RWPE2 (cell line): ENCODE measurements around the gene SUMF2.
"Not testable (repeated sequence)": the region's sequence is repeated elsewhere in the genome, so short reads cannot be mapped to it uniquely, and the experiment has no call there.

ENCODE experiments used
- ATAC-seq: fragments of 200-7000 bp; cut with Tn5 transposase; 3 replicates; pipeline ENCODE4 v1.9.1; 2021; ENCODE audit warnings: low read depth
- DNase-seq: peaks from one replicate; pipeline ENCODE4 v3.0.0-alpha.2; 2020; ENCODE audit warnings: low spot score
- H3K27ac ChIP-seq: fragments of 450-650 bp; 2 replicates; pipeline ENCODE4 v1.5.1; 2017; ENCODE audit warnings: mild to moderate bottlenecking; ENCODE audit not compliant: poor library complexity, severe bottlenecking
- H3K27me3 ChIP-seq: fragments of 250-450 bp; sonication (Bioruptor Pico); 2 replicates; pipeline ENCODE4 v1.5.1; 2021; ENCODE audit warnings: mild to moderate bottlenecking, moderate library complexity; ENCODE audit not compliant: insufficient read depth, poor library complexity, severe bottlenecking
- H3K36me3 ChIP-seq: fragments of 250-450 bp; sonication (Bioruptor Pico); 2 replicates; pipeline ENCODE4 v1.5.1; 2020; ENCODE audit warnings: low read depth, mild to moderate bottlenecking, moderate library complexity
- H3K4me1 ChIP-seq: fragments of 250-450 bp; sonication (Bioruptor Pico); 2 replicates; pipeline ENCODE4 v1.5.1; 2021; ENCODE audit warnings: mild to moderate bottlenecking, moderate library complexity; ENCODE audit not compliant: insufficient read depth, poor library complexity, severe bottlenecking
- H3K4me3 ChIP-seq: fragments of 250-450 bp; sonication (Bioruptor Pico); 2 replicates; pipeline ENCODE4 v1.5.1; 2021; ENCODE audit warnings: mild to moderate bottlenecking, moderate library complexity; ENCODE audit not compliant: severe bottlenecking
- H3K9me3 ChIP-seq: fragments of 250-450 bp; sonication (Bioruptor Pico); 2 replicates; pipeline ENCODE4 v1.5.1; 2021; ENCODE audit warnings: mild to moderate bottlenecking, moderate library complexity; ENCODE audit not compliant: severe bottlenecking
- TF ChIP-seq, protein P1 (sequence below): fragments of 450-650 bp; IDR thresholded peaks from one replicate; pipeline ENCODE4 v1.5.1; 2017; ENCODE audit warnings: mild to moderate bottlenecking, moderate library complexity; ENCODE audit not compliant: poor library complexity, severe bottlenecking

Gene SUMF2

DNA sequence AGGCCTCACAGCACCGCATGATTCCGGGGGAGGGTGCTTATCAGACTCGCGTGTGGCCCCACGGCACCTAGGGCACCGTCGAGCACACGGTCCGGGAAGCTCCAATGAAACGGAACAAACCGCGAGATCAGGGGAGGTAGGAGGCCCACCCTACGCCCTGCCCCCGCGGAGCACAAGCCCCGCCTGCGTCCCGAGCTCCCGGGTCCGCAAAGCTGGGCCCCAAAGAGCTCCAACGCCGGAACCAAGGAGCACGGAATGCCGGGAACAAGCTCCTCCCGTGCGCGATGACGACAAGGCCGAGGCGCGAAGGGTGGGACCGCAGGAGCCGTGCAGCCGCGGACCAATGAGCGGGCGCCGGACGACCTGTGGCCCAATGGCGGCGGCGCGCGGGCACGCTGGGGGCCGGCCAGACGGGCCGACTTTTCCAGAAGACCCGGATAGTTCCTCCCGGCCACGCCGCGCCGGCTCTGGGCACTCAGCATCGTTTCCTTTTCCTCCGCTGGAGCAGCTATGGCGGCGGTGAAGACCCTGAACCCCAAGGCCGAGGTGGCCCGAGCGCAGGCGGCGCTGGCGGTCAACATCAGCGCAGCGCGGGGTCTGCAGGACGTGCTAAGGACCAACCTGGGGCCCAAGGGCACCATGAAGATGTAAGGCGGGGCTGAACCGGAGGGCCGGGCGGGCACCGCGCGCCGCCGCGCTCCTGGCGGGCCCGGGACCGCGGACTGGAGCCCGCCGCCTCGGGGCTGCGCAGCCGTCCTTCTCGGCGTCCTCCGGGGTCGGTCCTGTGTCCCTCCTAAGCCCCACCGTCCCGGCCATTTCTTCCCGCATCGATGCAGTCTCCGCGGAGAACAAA, 12.5 kb upstream of the SUMF2 start, which contains the start of the genes CCT6A and PSPH:
Gene CCT6A (plus strand): TSS at position 427 of the 853 bp plus-strand sequence. CDS start 84 bp downstream, at position 511.
Gene PSPH (minus strand): TSS at position 106 of the 853 bp plus-strand sequence. CDS start 30,232 bp downstream, outside the sequence.
- Histone ChIP-seq H3K36me3 (peaks cover 43% of the 10 kb centered on the region), H3K4me1 (peaks cover 13% of the 10 kb centered on the region), H3K27ac (peak within 1 kb of the TSS; percentile 60), H3K9me3 (no peaks in the 10 kb centered on the region), H3K27me3 (no peaks in the 10 kb centered on the region), H3K4me3 (peak within 1 kb of the TSS; percentile 75)
- ATAC-seq (peak; percentile 93), DNase-seq (peak; percentile 97)
- TF ChIP-seq, protein P1, sequence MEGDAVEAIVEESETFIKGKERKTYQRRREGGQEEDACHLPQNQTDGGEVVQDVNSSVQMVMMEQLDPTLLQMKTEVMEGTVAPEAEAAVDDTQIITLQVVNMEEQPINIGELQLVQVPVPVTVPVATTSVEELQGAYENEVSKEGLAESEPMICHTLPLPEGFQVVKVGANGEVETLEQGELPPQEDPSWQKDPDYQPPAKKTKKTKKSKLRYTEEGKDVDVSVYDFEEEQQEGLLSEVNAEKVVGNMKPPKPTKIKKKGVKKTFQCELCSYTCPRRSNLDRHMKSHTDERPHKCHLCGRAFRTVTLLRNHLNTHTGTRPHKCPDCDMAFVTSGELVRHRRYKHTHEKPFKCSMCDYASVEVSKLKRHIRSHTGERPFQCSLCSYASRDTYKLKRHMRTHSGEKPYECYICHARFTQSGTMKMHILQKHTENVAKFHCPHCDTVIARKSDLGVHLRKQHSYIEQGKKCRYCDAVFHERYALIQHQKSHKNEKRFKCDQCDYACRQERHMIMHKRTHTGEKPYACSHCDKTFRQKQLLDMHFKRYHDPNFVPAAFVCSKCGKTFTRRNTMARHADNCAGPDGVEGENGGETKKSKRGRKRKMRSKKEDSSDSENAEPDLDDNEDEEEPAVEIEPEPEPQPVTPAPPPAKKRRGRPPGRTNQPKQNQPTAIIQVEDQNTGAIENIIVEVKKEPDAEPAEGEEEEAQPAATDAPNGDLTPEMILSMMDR: no peak

DNA sequence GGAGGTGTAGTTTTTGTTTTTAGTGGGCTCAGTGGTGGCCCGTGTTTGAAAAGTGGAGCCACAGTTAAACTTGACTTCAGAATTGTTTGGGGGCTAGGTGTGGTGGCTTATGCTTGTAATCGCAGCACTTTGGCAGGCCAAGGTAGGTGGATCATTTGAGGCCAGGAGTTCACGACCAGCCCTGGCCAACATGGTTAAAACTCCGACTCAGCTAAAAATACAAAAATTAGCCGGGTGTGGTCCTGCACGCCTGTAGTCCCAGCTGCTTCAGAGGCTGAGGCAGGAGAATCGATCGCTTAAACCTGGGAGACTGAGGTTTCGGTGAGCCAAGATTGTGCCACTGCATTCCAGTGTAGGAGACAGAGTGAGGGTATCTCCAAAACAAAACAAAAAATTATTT, 10.7 kb upstream of the SUMF2 start:
- H3K27me3 ChIP-seq: no peaks in the 10 kb centered on the region
- H3K36me3 ChIP-seq: peaks cover 61% of the 10 kb centered on the region
- DNase-seq (no peak), ATAC-seq (no peak)
- TF ChIP-seq, protein P1: no peak
- H3K4me3 ChIP-seq: no peak overlapping the region
- peak overlapping the region; percentile 60 for H3K27ac ChIP-seq
- no peaks in the 10 kb centered on the region for H3K9me3 ChIP-seq
- H3K4me1 ChIP-seq: peaks cover 13% of the 10 kb centered on the region

DNA sequence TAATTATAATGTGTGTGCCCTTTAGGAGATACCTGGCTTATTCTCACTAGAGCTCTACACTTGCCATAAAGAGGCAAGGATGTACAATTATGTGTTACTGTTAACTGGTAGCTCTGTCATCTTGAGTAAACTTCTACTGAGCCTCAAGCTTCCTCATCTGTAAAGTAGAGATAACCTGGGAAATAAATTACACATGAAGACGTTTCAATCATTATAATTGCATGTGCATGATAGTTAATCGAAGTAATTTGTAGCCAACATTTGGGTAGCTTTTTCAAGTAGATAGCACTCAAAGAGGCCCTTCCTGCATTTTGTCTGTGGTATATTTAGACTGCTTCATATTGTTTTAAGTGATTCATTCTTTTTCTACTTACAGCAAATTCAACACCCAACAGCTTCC, 10.1 kb upstream of the SUMF2 start:
- peaks cover 67% of the 10 kb centered on the region for H3K36me3 ChIP-seq
- DNase-seq: no peak
- no peaks in the 10 kb centered on the region for H3K9me3 ChIP-seq
- H3K4me3 ChIP-seq: no peak overlapping the region
- peaks cover 13% of the 10 kb centered on the region for H3K4me1 ChIP-seq
- no peak overlapping the region for H3K27ac ChIP-seq
- no peaks in the 10 kb centered on the region for H3K27me3 ChIP-seq
- no peak for ATAC-seq
- TF ChIP-seq, protein P1: no peak

GRCh38 chr7:56062382-56062781, 1.7 kb upstream of the SUMF2 start:
- Histone ChIP-seq H3K27me3 (no peaks in the 10 kb centered on the region), H3K36me3 (peaks cover 73% of the 10 kb centered on the region), H3K27ac (peak overlapping the region; percentile 69), H3K4me3 (no peak overlapping the region), H3K4me1 (peaks cover 22% of the 10 kb centered on the region), H3K9me3 (no peaks in the 10 kb centered on the region)
- peak; percentile 28 for ATAC-seq
- TF ChIP-seq, protein P1: no peak
- no peak for DNase-seq

- ATAC-seq (peak; percentile 16; the same call in 2 of the 3 replicates), DNase-seq (no peak)
- Histone ChIP-seq H3K36me3 (peaks cover 67% of the 10 kb centered on the region), H3K27ac (peak overlapping the region; percentile 69), H3K4me3 (no peak overlapping the region), H3K27me3 (no peaks in the 10 kb centered on the region), H3K4me1 (peaks cover 22% of the 10 kb centered on the region), H3K9me3 (no peaks in the 10 kb centered on the region)
- TF ChIP-seq, protein P1: no peak
Observed at GRCh38 chr7:56063500-56063881, 595 bp upstream of the SUMF2 start.

DNA sequence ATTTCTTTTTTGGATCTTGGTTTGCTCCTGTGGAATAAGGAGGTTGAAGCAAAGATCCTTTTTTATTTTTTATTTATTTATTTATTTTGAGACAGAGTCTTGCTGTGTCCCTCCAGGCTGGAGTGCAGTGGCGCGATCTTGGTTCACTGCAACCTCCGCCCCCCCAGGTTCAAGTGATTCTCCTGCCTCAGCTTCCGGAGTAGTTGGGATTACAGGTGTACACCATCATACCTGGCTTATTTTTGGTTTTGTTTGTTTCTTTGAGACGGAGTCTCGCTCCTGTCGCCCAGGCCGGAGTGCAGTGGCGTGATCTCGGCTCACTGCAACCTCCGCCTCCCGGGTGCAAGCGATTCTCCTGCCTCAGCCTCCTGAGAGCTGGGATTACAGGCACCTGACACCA, 2.3 kb downstream of the SUMF2 start:
- not testable (repeated sequence) for H3K27ac ChIP-seq, ATAC-seq, DNase-seq, H3K4me3 ChIP-seq, H3K27me3 ChIP-seq, H3K9me3 ChIP-seq
- Histone ChIP-seq H3K4me1 (peaks cover 18% of the 10 kb centered on the region), H3K36me3 (peaks cover 67% of the 10 kb centered on the region)
